Esophagus muscularis mucosa (tissue), 3 donors: ENCODE data around the gene WDSUB1.

Experiments
- POLR2A ChIP-seq: fragments of 450-650 bp; IDR thresholded peaks from one replicate; pipeline ENCODE4 v1.6.1; 2017; ENCODE audit warnings: antibody characterized with exemption, moderate library complexity, mild to moderate bottlenecking, low read depth
- TF ChIP-seq, protein P1 (sequence below), 3 experiments: fragments of 200-600 bp in 2 of 3; fragments of 450-650 bp in 1 of 3; sonication (generic) in 2 of 3; IDR thresholded peaks; one replicate each; pipeline ENCODE4 v1.5.1; 2017 to 2019; ENCODE audit warnings: antibody characterized with exemption in 3 of 3, mild to moderate bottlenecking in 2 of 3, moderate library complexity in 1 of 3

DNA sequence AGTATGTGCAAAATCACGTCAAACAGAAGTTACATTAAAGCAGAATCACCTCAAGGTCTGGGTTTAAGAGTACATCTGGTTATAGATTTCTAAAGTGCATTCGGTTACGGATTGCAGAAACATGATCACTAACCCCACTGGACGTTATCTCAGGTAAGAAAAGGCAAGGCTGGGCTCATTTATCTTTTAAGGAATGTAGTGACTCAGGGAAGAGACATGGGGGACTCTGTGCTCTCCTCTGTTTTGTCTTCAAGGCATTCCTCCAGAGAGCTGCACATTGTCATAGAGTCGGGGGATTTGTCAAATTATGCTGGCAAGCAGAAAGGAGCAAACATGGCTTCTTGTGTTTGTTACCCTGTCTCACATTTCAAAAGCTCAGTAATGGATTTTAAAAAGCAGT, 14.3 kb downstream of the WDSUB1 start:
- TF ChIP-seq, protein P1, sequence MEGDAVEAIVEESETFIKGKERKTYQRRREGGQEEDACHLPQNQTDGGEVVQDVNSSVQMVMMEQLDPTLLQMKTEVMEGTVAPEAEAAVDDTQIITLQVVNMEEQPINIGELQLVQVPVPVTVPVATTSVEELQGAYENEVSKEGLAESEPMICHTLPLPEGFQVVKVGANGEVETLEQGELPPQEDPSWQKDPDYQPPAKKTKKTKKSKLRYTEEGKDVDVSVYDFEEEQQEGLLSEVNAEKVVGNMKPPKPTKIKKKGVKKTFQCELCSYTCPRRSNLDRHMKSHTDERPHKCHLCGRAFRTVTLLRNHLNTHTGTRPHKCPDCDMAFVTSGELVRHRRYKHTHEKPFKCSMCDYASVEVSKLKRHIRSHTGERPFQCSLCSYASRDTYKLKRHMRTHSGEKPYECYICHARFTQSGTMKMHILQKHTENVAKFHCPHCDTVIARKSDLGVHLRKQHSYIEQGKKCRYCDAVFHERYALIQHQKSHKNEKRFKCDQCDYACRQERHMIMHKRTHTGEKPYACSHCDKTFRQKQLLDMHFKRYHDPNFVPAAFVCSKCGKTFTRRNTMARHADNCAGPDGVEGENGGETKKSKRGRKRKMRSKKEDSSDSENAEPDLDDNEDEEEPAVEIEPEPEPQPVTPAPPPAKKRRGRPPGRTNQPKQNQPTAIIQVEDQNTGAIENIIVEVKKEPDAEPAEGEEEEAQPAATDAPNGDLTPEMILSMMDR (IDR thresholded peaks at IDR 0.05): no peak
- TF ChIP-seq POLR2A: no peak
